ENCODE results near the gene SERP2.

The SERP2 gene

GRCh38 chr13:44435142-44435918 is 61.7 kb downstream of the SERP2 start:
- peak overlapping the region; percentile 85 for H2BK120ac ChIP-seq (ENCODE audit: low read depth, low read length)
- H3K36me3 ChIP-seq (replicated peaks in 1 of 2; ENCODE audit: control insufficient read depth in 2 of 2, insufficient read depth in 2 of 2, low read length in 2 of 2): peaks cover 13 to 36% of the 10 kb centered on the region in 2 donors
- H3K4me2 ChIP-seq (ENCODE audit: insufficient read depth, low read length, poor library complexity, severe bottlenecking): peak overlapping the region; percentile 64
- H2BK5ac ChIP-seq (ENCODE audit: low read length): no peak overlapping the region
- peaks cover 6% of the 10 kb centered on the region for H3K79me1 ChIP-seq (ENCODE audit: low read depth, low read length)
- no peak overlapping the region for H2AFZ ChIP-seq (ENCODE audit: low read length)
- H4K91ac ChIP-seq (ENCODE audit: low read depth, low read length, poor library complexity): peak overlapping the region; percentile 22
- peak overlapping the region; percentile 83 for H3K27ac ChIP-seq (replicated peaks; ENCODE audit: low read length)
- H3K9me3 ChIP-seq (replicated peaks in 1 of 2; ENCODE audit: control insufficient read depth in 2 of 2, insufficient read depth in 1 of 2, low read depth in 1 of 2, low read length in 2 of 2): no peaks in the 10 kb centered on the region
- H2AK5ac ChIP-seq (ENCODE audit: low read depth, low read length): peak overlapping the region; percentile 94
- peak overlapping the region; percentile 81 to 97 for H3K4me3 ChIP-seq (ENCODE audit: low read length in 2 of 2)
- WGBS, 2 donors (ENCODE audit: extremely low coverage in 2 of 2, insufficient read length in 2 of 2, insufficient replicate concordance in 1 of 2): no CpG with 5 or more reads among the region's 51 CpGs
- no peak overlapping the region for H2BK12ac ChIP-seq (ENCODE audit: low read length)
- H3K18ac ChIP-seq (ENCODE audit: low read length): peak overlapping the region; percentile 95
- no peak overlapping the region for H3K4ac ChIP-seq (ENCODE audit: low read length)
- no peak overlapping the region for H3K14ac ChIP-seq (ENCODE audit: low read length)
- peak overlapping the region; percentile 62 for H2BK15ac ChIP-seq (ENCODE audit: low read length)
- DNase-seq (ENCODE audit: low spot score): peak; percentile 99
- H4K8ac ChIP-seq (ENCODE audit: low read depth, low read length): no peak overlapping the region
- H3K27me3 ChIP-seq (ENCODE audit: control insufficient read depth in 3 of 3, insufficient read depth in 3 of 3, low read depth in 1 of 3, low read length in 3 of 3): no peaks in the 10 kb centered on the region
- H3K23ac ChIP-seq (ENCODE audit: low read depth, low read length, poor library complexity): no peak overlapping the region
- peak overlapping the region; percentile 87 for H3K9ac ChIP-seq (ENCODE audit: low read depth, low read length, poor library complexity)
- H3K4me1 ChIP-seq (ENCODE audit: control insufficient read depth in 2 of 2, insufficient read depth in 1 of 2, low read depth in 1 of 2, low read length in 2 of 2): peaks cover 9 to 17% of the 10 kb centered on the region in 2 donors

DNA sequence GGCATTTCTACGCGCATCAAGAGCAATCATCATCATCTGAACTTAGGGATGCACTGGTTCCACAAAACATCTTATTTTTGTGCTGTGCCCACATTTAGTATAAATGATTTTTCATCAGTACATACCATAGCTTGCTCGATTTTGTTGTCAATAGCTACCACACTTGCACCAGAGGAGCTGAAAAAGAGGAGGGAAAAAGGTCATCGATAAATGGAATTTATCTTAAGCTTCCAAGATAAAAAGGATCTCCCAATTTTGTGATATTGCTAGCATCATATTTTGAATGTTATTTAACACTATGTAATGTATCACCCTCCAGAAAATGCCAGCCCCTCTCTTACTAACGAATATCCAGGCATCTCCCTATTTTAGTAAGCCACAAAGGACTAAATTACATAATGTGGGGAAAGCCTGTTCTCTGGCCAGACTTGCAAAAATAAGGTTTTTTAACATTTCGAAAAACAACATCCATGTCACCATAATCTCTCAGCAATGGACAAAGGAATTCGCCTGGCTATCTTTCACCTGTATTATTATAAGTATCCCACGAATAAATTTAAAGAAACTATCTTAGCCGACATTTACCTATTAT is 62.4 kb downstream of the SERP2 start:
- peak overlapping the region; percentile 55 for H3K4me2 ChIP-seq (ENCODE audit: insufficient read depth, low read length, poor library complexity, severe bottlenecking)
- peak overlapping the region; percentile 22 for H4K91ac ChIP-seq (ENCODE audit: low read depth, low read length, poor library complexity)
- DNase-seq (ENCODE audit: low spot score): no peak
- WGBS, 2 donors (ENCODE audit: extremely low coverage in 2 of 2, insufficient read length in 2 of 2, insufficient replicate concordance in 1 of 2): no CpG with 5 or more reads among the region's 9 CpGs
- H3K14ac ChIP-seq (ENCODE audit: low read length): no peak overlapping the region
- H3K18ac ChIP-seq (ENCODE audit: low read length): peak overlapping the region; percentile 95
- no peak overlapping the region for H2AFZ ChIP-seq (ENCODE audit: low read length)
- peaks cover 6% of the 10 kb centered on the region for H3K79me1 ChIP-seq (ENCODE audit: low read depth, low read length)
- H2BK5ac ChIP-seq (ENCODE audit: low read length): no peak overlapping the region
- peak overlapping the region; percentile 62 for H2BK15ac ChIP-seq (ENCODE audit: low read length)
- H2BK12ac ChIP-seq (ENCODE audit: low read length): no peak overlapping the region
- peaks cover 9 to 17% of the 10 kb centered on the region in 2 donors for H3K4me1 ChIP-seq (ENCODE audit: control insufficient read depth in 2 of 2, insufficient read depth in 1 of 2, low read depth in 1 of 2, low read length in 2 of 2)
- no peak overlapping the region for H3K4ac ChIP-seq (ENCODE audit: low read length)
- no peak overlapping the region for H3K23ac ChIP-seq (ENCODE audit: low read depth, low read length, poor library complexity)
- peak overlapping the region; percentile 81 to 97 for H3K4me3 ChIP-seq (ENCODE audit: low read length in 2 of 2)
- H3K27me3 ChIP-seq (ENCODE audit: control insufficient read depth in 3 of 3, insufficient read depth in 3 of 3, low read depth in 1 of 3, low read length in 3 of 3): no peaks in the 10 kb centered on the region
- peaks cover 13 to 36% of the 10 kb centered on the region in 2 donors for H3K36me3 ChIP-seq (replicated peaks in 1 of 2; ENCODE audit: control insufficient read depth in 2 of 2, insufficient read depth in 2 of 2, low read length in 2 of 2)
- H3K27ac ChIP-seq (replicated peaks; ENCODE audit: low read length): peak overlapping the region; percentile 83
- no peaks in the 10 kb centered on the region for H3K9me3 ChIP-seq (replicated peaks in 1 of 2; ENCODE audit: control insufficient read depth in 2 of 2, insufficient read depth in 1 of 2, low read depth in 1 of 2, low read length in 2 of 2)
- H3K9ac ChIP-seq (ENCODE audit: low read depth, low read length, poor library complexity): peak overlapping the region; percentile 87
- H2AK5ac ChIP-seq (ENCODE audit: low read depth, low read length): peak overlapping the region; percentile 94
- H2BK120ac ChIP-seq (ENCODE audit: low read depth, low read length): peak overlapping the region; percentile 85
- no peak overlapping the region for H4K8ac ChIP-seq (ENCODE audit: low read depth, low read length)

- H3K36me3 ChIP-seq (replicated peaks in 1 of 2; ENCODE audit: control insufficient read depth in 2 of 2, insufficient read depth in 2 of 2, low read length in 2 of 2): peaks cover 13 to 35% of the 10 kb centered on the region in 2 donors
- no peak overlapping the region for H4K8ac ChIP-seq (ENCODE audit: low read depth, low read length)
- H3K27ac ChIP-seq (replicated peaks; ENCODE audit: low read length): peak overlapping the region; percentile 68
- no peak overlapping the region for H2BK120ac ChIP-seq (ENCODE audit: low read depth, low read length)
- no peak overlapping the region for H3K14ac ChIP-seq (ENCODE audit: low read length)
- DNase-seq (ENCODE audit: low spot score): peak; percentile 90
- H3K4me3 ChIP-seq (ENCODE audit: low read length in 2 of 2): peak overlapping the region; percentile 81 to 97
- H3K18ac ChIP-seq (ENCODE audit: low read length): peak overlapping the region; percentile 98
- H3K9me3 ChIP-seq (replicated peaks in 1 of 2; ENCODE audit: control insufficient read depth in 2 of 2, insufficient read depth in 1 of 2, low read depth in 1 of 2, low read length in 2 of 2): no peaks in the 10 kb centered on the region
- H3K79me1 ChIP-seq (ENCODE audit: low read depth, low read length): peaks cover 6% of the 10 kb centered on the region
- peak overlapping the region; percentile 85 for H2AFZ ChIP-seq (ENCODE audit: low read length)
- no peak overlapping the region for H4K91ac ChIP-seq (ENCODE audit: low read depth, low read length, poor library complexity)
- no peak overlapping the region for H2AK5ac ChIP-seq (ENCODE audit: low read depth, low read length)
- peak overlapping the region; percentile 29 for H3K23ac ChIP-seq (ENCODE audit: low read depth, low read length, poor library complexity)
- WGBS, 2 donors (ENCODE audit: extremely low coverage in 2 of 2, insufficient read length in 2 of 2, insufficient replicate concordance in 1 of 2): no CpG with 5 or more reads among the region's 38 CpGs
- no peak overlapping the region for H2BK15ac ChIP-seq (ENCODE audit: low read length)
- H3K27me3 ChIP-seq (ENCODE audit: control insufficient read depth in 3 of 3, insufficient read depth in 3 of 3, low read depth in 1 of 3, low read length in 3 of 3): no peaks in the 10 kb centered on the region
- peak overlapping the region; percentile 50 for H3K9ac ChIP-seq (ENCODE audit: low read depth, low read length, poor library complexity)
- no peak overlapping the region for H2BK5ac ChIP-seq (ENCODE audit: low read length)
- H2BK12ac ChIP-seq (ENCODE audit: low read length): no peak overlapping the region
- no peak overlapping the region for H3K4ac ChIP-seq (ENCODE audit: low read length)
- peaks cover 9 to 17% of the 10 kb centered on the region in 2 donors for H3K4me1 ChIP-seq (ENCODE audit: control insufficient read depth in 2 of 2, insufficient read depth in 1 of 2, low read depth in 1 of 2, low read length in 2 of 2)
- peak overlapping the region; percentile 43 for H3K4me2 ChIP-seq (ENCODE audit: insufficient read depth, low read length, poor library complexity, severe bottlenecking)
Measured at GRCh38 chr13:44436589-44437337, 63.1 kb downstream of the SERP2 start.

Data from neuronal stem cell (in vitro differentiated cells).